ENCODE data around the gene CRHR2. TPM values are rescaled to one million over a fixed set of nuclear protein-coding genes. Genes with fewer than 3 reads are reported as not detected.

The CRHR2 gene
- total and polyA plus RNA-seq, 2 of the 4 experiments (the other 2 are of a cell fraction): not detected

DNA sequence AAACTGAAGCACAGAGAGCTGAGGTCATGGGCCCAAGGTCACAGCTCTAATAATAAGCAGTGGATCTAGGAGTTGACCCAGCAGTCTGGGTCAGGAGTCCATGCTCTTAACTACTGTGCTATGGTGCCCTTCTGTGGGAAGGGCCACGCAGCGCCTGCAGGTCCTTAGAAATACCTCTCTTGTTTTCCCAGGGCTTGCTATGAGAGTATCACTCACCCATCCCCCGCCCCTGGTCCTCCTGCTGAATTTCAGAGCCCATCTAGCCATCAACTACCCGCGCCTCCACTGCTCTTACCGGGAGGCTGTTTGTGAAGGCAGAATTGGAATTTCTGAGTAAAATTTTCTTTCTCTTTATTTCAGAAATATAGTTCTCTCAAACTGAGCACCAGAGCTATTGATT is 27.3 kb upstream of the CRHR2 start:
- Histone ChIP-seq H3K79me1 (ENCODE audit: low read depth in 1 of 2, low read length in 2 of 2) (no peaks in the 10 kb centered on the region), H3K23ac (ENCODE audit: low read depth, low read length) (no peak overlapping the region), H3K36me3 (ENCODE audit: control insufficient read depth, insufficient read depth, low read length) (no peaks in the 10 kb centered on the region), H3K27me3 (ENCODE audit: control insufficient read depth, insufficient read depth, low read length) (peaks cover 31% of the 10 kb centered on the region), H4K20me1 (ENCODE audit: insufficient read depth, low read length) (no peaks in the 10 kb centered on the region), H3K4me2 (ENCODE audit: low read depth, low read length) (no peak overlapping the region), H2BK120ac (ENCODE audit: low read depth, low read length) (no peak overlapping the region), H3K56ac (ENCODE audit: extremely low read depth, insufficient read depth, low read length) (no peak overlapping the region), H2AFZ (replicated peaks; ENCODE audit: low read length, poor library complexity) (no peak overlapping the region), H4K8ac (ENCODE audit: low read depth in 2 of 2, low read length in 2 of 2) (no peak overlapping the region), H3K9me1 (ENCODE audit: insufficient read depth, low read length) (no peaks in the 10 kb centered on the region), H3K9me3 (ENCODE audit: control insufficient read depth, insufficient read depth, low read length) (no peaks in the 10 kb centered on the region), H4K91ac (ENCODE audit: insufficient read depth, low read depth, low read length) (no peak overlapping the region), H2BK20ac (ENCODE audit: low read depth, low read length) (no peak overlapping the region), H2BK15ac (ENCODE audit: low read depth, low read length) (no peak overlapping the region), H3K4ac (ENCODE audit: low read depth, low read length) (no peak overlapping the region), H3K9ac (ENCODE audit: low read depth, low read length) (no peak overlapping the region), H2AK5ac (ENCODE audit: low read depth, low read length) (no peak overlapping the region), H4K5ac (ENCODE audit: low read depth, low read length) (no peak overlapping the region), H3K18ac (ENCODE audit: low read depth, low read length) (no peak overlapping the region), H3K4me3 (ENCODE audit: insufficient read depth, low read depth, low read length) (no peak overlapping the region), H2AK9ac (replicated peaks; ENCODE audit: low read depth, low read length, poor library complexity) (no peak overlapping the region), H3K27ac (ENCODE audit: insufficient read depth, low read length) (no peak overlapping the region), H3K14ac (replicated peaks; ENCODE audit: low read depth, low read length) (no peak overlapping the region), H2BK5ac (ENCODE audit: low read depth, low read length, poor library complexity, severe bottlenecking) (no peak overlapping the region), H3K4me1 (ENCODE audit: control insufficient read depth, insufficient read depth, low read length) (no peaks in the 10 kb centered on the region)
- in situ Hi-C loops (cut with MboI; ENCODE audit: low sequenced_read_pairs) (no loop called here), intact Hi-C loops (cut with micrococcal nuclease) (no loop called here), dilution Hi-C loops (cut with HindIII; ENCODE audit: low sequenced_read_pairs, unreplicated experiment) (no loop called here)
- WGBS, 2 experiments (ENCODE audit: extremely low coverage in 2 of 2, insufficient read length in 1 of 2): no CpG with 5 or more reads among the region's 6 CpGs
- no peak for TF ChIP-seq SMC3 (IDR thresholded peaks at IDR 0.05; ENCODE audit: low read depth, low read length)
- TF ChIP-seq MXI1 (IDR thresholded peaks at IDR 0.05; ENCODE audit: borderline replicate concordance, low read depth, low read length): no peak
- no peak for TF ChIP-seq CTCF (conservative IDR thresholded peaks at IDR 0.05; ENCODE audit: low read depth, low read length)
- no peak for TF ChIP-seq RFX5 (IDR thresholded peaks at IDR 0.05; ENCODE audit: low read depth, low read length)
- TF ChIP-seq MAFK (IDR thresholded peaks at IDR 0.05; ENCODE audit: low read depth, low read length): no peak
- no peak for TF ChIP-seq POLR2A (IDR thresholded peaks at IDR 0.05; ENCODE audit: low read depth, low read length)
- TF ChIP-seq, protein P1, sequence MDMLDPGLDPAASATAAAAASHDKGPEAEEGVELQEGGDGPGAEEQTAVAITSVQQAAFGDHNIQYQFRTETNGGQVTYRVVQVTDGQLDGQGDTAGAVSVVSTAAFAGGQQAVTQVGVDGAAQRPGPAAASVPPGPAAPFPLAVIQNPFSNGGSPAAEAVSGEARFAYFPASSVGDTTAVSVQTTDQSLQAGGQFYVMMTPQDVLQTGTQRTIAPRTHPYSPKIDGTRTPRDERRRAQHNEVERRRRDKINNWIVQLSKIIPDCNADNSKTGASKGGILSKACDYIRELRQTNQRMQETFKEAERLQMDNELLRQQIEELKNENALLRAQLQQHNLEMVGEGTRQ (IDR thresholded peaks at IDR 0.05; ENCODE audit: low read depth, low read length): no peak
- no peak for TF ChIP-seq NFE2L2 (IDR thresholded peaks at IDR 0.05; ENCODE audit: low read depth, low read length)
- no peak for TF ChIP-seq CEBPB (IDR thresholded peaks at IDR 0.05; ENCODE audit: low read depth, low read length)
- no peak for TF ChIP-seq MAZ (IDR thresholded peaks at IDR 0.05; ENCODE audit: borderline replicate concordance, low read depth, low read length)
- TF ChIP-seq BHLHE40 (IDR thresholded peaks at IDR 0.05; ENCODE audit: low read depth, low read length): no peak
- no peak for TF ChIP-seq FOS (IDR thresholded peaks at IDR 0.05; ENCODE audit: low read depth, low read length)
- TF ChIP-seq CHD1 (IDR thresholded peaks at IDR 0.05; ENCODE audit: low read depth, low read length): no peak
- TF ChIP-seq RAD21 (IDR thresholded peaks at IDR 0.05; ENCODE audit: low read length): no peak
- ChIA-PET CTCF (no interaction called here), POLR2A (ENCODE audit: unreplicated experiment) (no interaction called here)
- BruUV-seq (replicated peaks): no TSS peak
- ATAC-seq (ENCODE audit: low read depth) (no peak), DNase-seq (no peak)
